Trophoblast cell (in vitro differentiated cells and primary cell): ENCODE measurements around the gene TBRG4.

ENCODE experiments used
- DNase-seq, 2 donors: peaks; one replicate each; pipeline ENCODE4 v3.0.0-alpha.2; 2016
- H2AFZ ChIP-seq: 2 replicates; pipeline ENCODE4 v1.6.1; 2013; ENCODE audit warnings: low read length, moderate library complexity, mild to moderate bottlenecking; ENCODE audit not compliant: insufficient read depth, poor library complexity
- H2AK5ac ChIP-seq: 2 replicates; pipeline ENCODE4 v1.6.1; 2013; ENCODE audit warnings: mild to moderate bottlenecking, low read length
- H2BK120ac ChIP-seq: 2 replicates; pipeline ENCODE4 v1.6.1; 2013; ENCODE audit warnings: low read length, mild to moderate bottlenecking, moderate library complexity; ENCODE audit not compliant: insufficient read depth, poor library complexity
- H2BK12ac ChIP-seq: 2 replicates; pipeline ENCODE4 v1.6.1; 2013; ENCODE audit warnings: mild to moderate bottlenecking, low read length, moderate library complexity
- H2BK5ac ChIP-seq: 2 replicates; pipeline ENCODE4 v1.6.1; 2013; ENCODE audit warnings: low read length, low read depth, moderate library complexity, mild to moderate bottlenecking; ENCODE audit not compliant: poor library complexity
- H3K14ac ChIP-seq: 2 replicates; pipeline ENCODE4 v1.6.1; 2013; ENCODE audit warnings: mild to moderate bottlenecking, low read length
- H3K18ac ChIP-seq: 2 replicates; pipeline ENCODE4 v1.6.1; 2013; ENCODE audit warnings: mild to moderate bottlenecking, low read length
- H3K23ac ChIP-seq: 2 replicates; pipeline ENCODE4 v1.6.1; 2013; ENCODE audit warnings: low read length
- H3K27ac ChIP-seq: 2 replicates; pipeline ENCODE4 v1.5.1; 2013; ENCODE audit warnings: low read depth, mild to moderate bottlenecking, inconsistent platforms, low read length, moderate library complexity
- H3K27me3 ChIP-seq: 2 replicates; pipeline ENCODE4 v1.6.1; 2013; ENCODE audit warnings: inconsistent platforms, mild to moderate bottlenecking, low read length, moderate library complexity; ENCODE audit not compliant: insufficient read depth
- H3K36me3 ChIP-seq, 2 experiments: 1 replicate in 1 of 2; 2 replicates in 1 of 2; pipeline ENCODE4 v1.6.1; 2013; ENCODE audit warnings: low read length in 2 of 2, mild to moderate bottlenecking in 2 of 2, moderate library complexity in 1 of 2; ENCODE audit not compliant: insufficient read depth in 2 of 2, control insufficient read depth in 1 of 2
- H3K4ac ChIP-seq: 2 replicates; pipeline ENCODE4 v1.6.1; 2013; ENCODE audit warnings: low read depth, mild to moderate bottlenecking, low read length, moderate library complexity
- H3K4me1 ChIP-seq, 2 experiments: 1 replicate in 1 of 2; 2 replicates in 1 of 2; pipeline ENCODE4 v1.6.1; 2013; ENCODE audit warnings: low read length in 2 of 2, mild to moderate bottlenecking in 2 of 2, moderate library complexity in 1 of 2; ENCODE audit not compliant: insufficient read depth in 2 of 2, control insufficient read depth in 1 of 2
- H3K4me2 ChIP-seq: 2 replicates; pipeline ENCODE4 v1.6.1; 2013; ENCODE audit warnings: inconsistent platforms, mild to moderate bottlenecking, low read length, moderate library complexity
- H3K4me3 ChIP-seq: 2 replicates; pipeline ENCODE4 v1.5.1; 2013; ENCODE audit warnings: mild to moderate bottlenecking, low read depth, low read length, inconsistent platforms
- H3K79me1 ChIP-seq: one replicate; pipeline ENCODE4 v1.6.1; 2013; ENCODE audit warnings: low read length
- H3K79me2 ChIP-seq: 2 replicates; pipeline ENCODE4 v1.6.1; 2013; ENCODE audit warnings: low read length, mild to moderate bottlenecking; ENCODE audit not compliant: control insufficient read depth, insufficient read depth, poor library complexity
- H3K9ac ChIP-seq: 2 replicates; pipeline ENCODE4 v1.6.1; 2013; ENCODE audit warnings: mild to moderate bottlenecking, low read length
- H3K9me3 ChIP-seq: 2 replicates; pipeline ENCODE4 v1.6.1; 2013; ENCODE audit warnings: low read depth, mild to moderate bottlenecking, control low read depth, inconsistent platforms, low read length; ENCODE audit not compliant: insufficient read depth
- H4K12ac ChIP-seq: 2 replicates; pipeline ENCODE4 v1.6.1; 2013; ENCODE audit warnings: low read depth, mild to moderate bottlenecking, low read length, moderate library complexity
- H4K8ac ChIP-seq: 2 replicates; pipeline ENCODE4 v1.6.1; 2013; ENCODE audit warnings: low read depth, mild to moderate bottlenecking, low read length, moderate library complexity
- H4K91ac ChIP-seq: one replicate; pipeline ENCODE4 v1.6.1; 2013; ENCODE audit warnings: low read depth, mild to moderate bottlenecking, low read length, moderate library complexity
- WGBS: extraction: QIAGEN DNeasy Blood & Tissue Kit; methylation state at CpG from one replicate; pipeline ENCODE4 v1.1.7; 2013; ENCODE audit warnings: missing lambda C conversion rate; ENCODE audit not compliant: insufficient read length, insufficient coverage; ENCODE audit errors: extremely low coverage; 5-methylcytosine and 5-hydroxymethylcytosine counted together

Gene TBRG4

DNA sequence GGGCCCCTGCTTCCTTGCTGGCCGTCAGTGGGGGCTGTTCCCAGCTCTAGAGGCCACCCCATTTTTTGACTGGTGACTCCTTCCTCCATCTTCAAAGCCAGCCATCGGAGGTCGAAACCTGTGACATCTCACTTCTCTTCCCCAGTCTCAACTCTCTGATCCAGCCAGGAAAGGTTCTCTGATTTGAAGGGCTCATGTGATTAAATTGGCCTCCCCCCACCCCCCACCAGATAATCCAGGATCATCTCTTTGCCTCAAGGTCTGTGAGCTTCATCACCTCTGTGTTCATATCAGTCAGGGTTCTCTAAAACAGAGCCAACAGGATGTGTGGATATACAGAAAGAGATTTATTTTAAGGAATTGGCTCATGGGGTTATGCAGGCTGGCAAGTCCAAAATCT, 40.5 kb upstream of the TBRG4 start:
- no peak for DNase-seq
- Histone ChIP-seq H2AFZ (no peak overlapping the region), H3K23ac (no peak overlapping the region), H3K9me3 (peaks cover 5% of the 10 kb centered on the region), H3K14ac (no peak overlapping the region), H3K9ac (no peak overlapping the region), H3K79me1 (no peaks in the 10 kb centered on the region), H3K27me3 (peaks cover 4% of the 10 kb centered on the region), H2BK5ac (no peak overlapping the region), H3K4me1 (no peaks in the 10 kb centered on the region), H3K18ac (no peak overlapping the region), H4K12ac (no peak overlapping the region), H3K4ac (no peak overlapping the region), H4K91ac (no peak overlapping the region), H3K27ac (no peak overlapping the region), H3K36me3 (no peaks in the 10 kb centered on the region), H4K8ac (no peak overlapping the region), H3K4me2 (no peak overlapping the region), H3K4me3 (no peak overlapping the region), H2AK5ac (no peak overlapping the region), H3K79me2 (no peaks in the 10 kb centered on the region), H2BK120ac (no peak overlapping the region), H2BK12ac (no peak overlapping the region)
- WGBS = no CpG with 5 or more reads among the region's 3 CpGs

GRCh38 chr7:45151131-45151684, 39.7 kb upstream of the TBRG4 start:
- H2AFZ ChIP-seq = no peak overlapping the region
- H4K12ac ChIP-seq = no peak overlapping the region
- H3K79me2 ChIP-seq = no peaks in the 10 kb centered on the region
- H3K4me2 ChIP-seq = no peak overlapping the region
- no peak for DNase-seq
- H3K36me3 ChIP-seq = no peaks in the 10 kb centered on the region
- H3K4ac ChIP-seq = no peak overlapping the region
- no peaks in the 10 kb centered on the region for H3K27me3 ChIP-seq
- no peak overlapping the region for H2AK5ac ChIP-seq
- no peak overlapping the region for H2BK5ac ChIP-seq
- H3K79me1 ChIP-seq = no peaks in the 10 kb centered on the region
- H3K23ac ChIP-seq = no peak overlapping the region
- H3K27ac ChIP-seq = no peak overlapping the region
- no peak overlapping the region for H3K9ac ChIP-seq
- no peak overlapping the region for H2BK120ac ChIP-seq
- no peak overlapping the region for H3K4me3 ChIP-seq
- no peak overlapping the region for H3K18ac ChIP-seq
- no peak overlapping the region for H4K8ac ChIP-seq
- H3K4me1 ChIP-seq = no peaks in the 10 kb centered on the region
- no peak overlapping the region for H3K14ac ChIP-seq
- no CpG with 5 or more reads among the region's 9 CpGs for WGBS
- H3K9me3 ChIP-seq = peaks cover 3% of the 10 kb centered on the region
- no peak overlapping the region for H2BK12ac ChIP-seq
- H4K91ac ChIP-seq = no peak overlapping the region

DNA sequence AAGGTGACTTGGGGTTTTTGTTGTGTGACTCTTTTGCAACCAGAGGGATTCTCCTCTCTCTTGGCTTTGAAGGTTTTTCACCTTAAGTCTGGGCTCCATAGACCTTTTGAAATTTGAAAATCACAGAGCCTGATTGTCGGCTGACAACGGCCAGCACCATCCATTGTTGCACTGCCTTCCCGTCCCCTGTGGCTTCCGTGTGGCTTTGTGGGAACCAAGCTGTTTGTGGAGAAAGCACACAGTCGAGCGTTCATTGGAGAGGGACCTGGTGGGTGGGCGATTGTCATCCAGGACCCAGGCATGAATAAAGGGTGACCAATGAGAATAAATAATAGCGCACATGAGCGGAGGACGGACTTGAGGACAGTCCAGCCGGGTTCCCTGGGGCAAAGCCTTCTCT, 38.7 kb upstream of the TBRG4 start:
- Histone ChIP-seq H2BK120ac (no peak overlapping the region), H3K4me1 (no peaks in the 10 kb centered on the region), H3K79me1 (no peaks in the 10 kb centered on the region), H3K9ac (no peak overlapping the region), H4K8ac (no peak overlapping the region), H3K18ac (no peak overlapping the region), H3K27me3 (no peaks in the 10 kb centered on the region), H3K36me3 (no peaks in the 10 kb centered on the region), H3K4me3 (no peak overlapping the region), H4K91ac (no peak overlapping the region), H3K4me2 (no peak overlapping the region), H2BK5ac (no peak overlapping the region), H2BK12ac (no peak overlapping the region), H3K23ac (no peak overlapping the region), H3K79me2 (no peaks in the 10 kb centered on the region), H3K27ac (no peak overlapping the region), H3K4ac (no peak overlapping the region), H4K12ac (no peak overlapping the region), H3K9me3 (peaks cover 3% of the 10 kb centered on the region), H3K14ac (no peak overlapping the region), H2AFZ (no peak overlapping the region), H2AK5ac (no peak overlapping the region)
- no CpG with 5 or more reads among the region's 11 CpGs for WGBS
- no peak for DNase-seq

DNA sequence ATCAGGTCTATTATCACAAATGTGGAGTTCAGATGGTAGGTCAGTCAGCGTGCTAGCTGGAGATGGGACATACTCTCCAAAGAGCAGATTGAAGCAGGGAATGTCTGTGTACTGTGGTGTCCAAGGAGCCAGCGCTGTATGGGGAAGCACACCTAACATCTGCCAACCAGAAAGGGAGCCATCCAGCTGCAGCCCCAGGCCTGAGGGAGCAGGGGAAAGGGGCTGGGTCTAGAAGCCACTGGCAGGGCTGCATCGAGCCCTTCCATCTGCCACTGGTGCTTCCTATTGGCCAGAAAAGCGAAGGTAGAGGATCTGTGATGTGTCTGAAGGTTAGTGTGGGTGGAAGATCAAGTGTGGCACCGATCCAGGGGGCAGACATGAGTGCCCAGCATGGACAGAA, 38.1 kb upstream of the TBRG4 start:
- H3K4me1 ChIP-seq = no peaks in the 10 kb centered on the region
- no peak overlapping the region for H4K12ac ChIP-seq
- no peak overlapping the region for H3K4ac ChIP-seq
- no peak overlapping the region for H2BK120ac ChIP-seq
- no peak overlapping the region for H2AK5ac ChIP-seq
- no peak overlapping the region for H2BK5ac ChIP-seq
- H2AFZ ChIP-seq = no peak overlapping the region
- no peak overlapping the region for H3K14ac ChIP-seq
- H3K79me2 ChIP-seq = no peaks in the 10 kb centered on the region
- H3K4me3 ChIP-seq = no peak overlapping the region
- H3K27me3 ChIP-seq = no peaks in the 10 kb centered on the region
- H3K4me2 ChIP-seq = no peak overlapping the region
- H3K9me3 ChIP-seq = peaks cover 3% of the 10 kb centered on the region
- no peaks in the 10 kb centered on the region for H3K36me3 ChIP-seq
- H2BK12ac ChIP-seq = no peak overlapping the region
- H3K27ac ChIP-seq = no peak overlapping the region
- no peak overlapping the region for H3K18ac ChIP-seq
- no CpG with 5 or more reads among the region's 5 CpGs for WGBS
- DNase-seq = no peak
- no peak overlapping the region for H3K9ac ChIP-seq
- no peak overlapping the region for H4K8ac ChIP-seq
- no peak overlapping the region for H3K23ac ChIP-seq
- no peak overlapping the region for H4K91ac ChIP-seq
- no peaks in the 10 kb centered on the region for H3K79me1 ChIP-seq
